Fibroblast of skin of scalp (primary cell): ENCODE data around the gene ITIH1. TPM values are rescaled to one million over a fixed set of nuclear protein-coding genes. Genes with fewer than 3 reads are reported as not detected.
A peak's percentile ranks its signal among the peaks of the same experiment; 100 is the strongest.
"Not testable (repeated sequence)": the region's sequence is repeated elsewhere in the genome, so short reads cannot be mapped to it uniquely, and the experiment has no call there.

Experiments used
- DNase-seq: peaks from one replicate; pipeline ENCODE4 v3.0.0-alpha.2; 2013
- polyA plus RNA-seq, 2 experiments: library from polyadenylated mRNA; unstranded; fragments of 120-200 nt; gene quantifications; one replicate each; pipeline ENCODE4 v1.2.1, GENCODE V29; 2013; ENCODE audit not compliant: insufficient read length in 2 of 2

The ITIH1 gene
- polyA plus RNA-seq (2013, experiment 1 of 2; ENCODE audit: insufficient read length), result not detected
- polyA plus RNA-seq (2013, experiment 2 of 2; ENCODE audit: insufficient read length), result 0.71 TPM

GRCh38 chr3:52777127-52777958, at the start of gene ITIH1:
Gene ITIH1, plus strand, starts transcription at chr3:52777599. Its CDS starts 17 bp downstream, at chr3:52777616.
- DNase-seq, result no peak

- DNase-seq, result not testable (repeated sequence)
These were observed 48.6 kb upstream of the ITIH1 start for GRCh38 chr3:52728753-52729152.

GRCh38 chr3:52730681-52731080, 46.7 kb upstream of the ITIH1 start:
- no peak for DNase-seq

- no peak for DNase-seq
These were observed 45.8 kb upstream of the ITIH1 start for GRCh38 chr3:52731590-52731989.

GRCh38 chr3:52733256-52733891, 44.0 kb upstream of the ITIH1 start:
- DNase-seq, result no peak

- no peak for DNase-seq
These were observed 37.7 kb upstream of the ITIH1 start for GRCh38 chr3:52739730-52740129.

- peak; percentile 31 for DNase-seq
These were observed 34.9 kb upstream of the ITIH1 start for GRCh38 chr3:52742418-52743041.

GRCh38 chr3:52743152-52743551, 34.2 kb upstream of the ITIH1 start:
- DNase-seq, result no peak

GRCh38 chr3:52743721-52744120, 33.7 kb upstream of the ITIH1 start:
- DNase-seq, result no peak

- no peak for DNase-seq
These were observed 25.2 kb upstream of the ITIH1 start for GRCh38 chr3:52752045-52752660.

- peak; percentile 8 for DNase-seq
These were observed 23.0 kb upstream of the ITIH1 start for GRCh38 chr3:52754373-52754772.

GRCh38 chr3:52756141-52756540, 21.3 kb upstream of the ITIH1 start:
- DNase-seq, result peak; percentile 62

- no peak for DNase-seq
These were observed 13.9 kb upstream of the ITIH1 start for GRCh38 chr3:52763466-52763865.

- no peak for DNase-seq
These were observed 7.5 kb upstream of the ITIH1 start for GRCh38 chr3:52769786-52770455.

- DNase-seq, result peak; percentile 91
These were observed 6.7 kb upstream of the ITIH1 start, which contains the start of gene NEK4 for GRCh38 chr3:52770496-52771333. Gene NEK4, minus strand, starts transcription at chr3:52770940. Its CDS starts 194 bp downstream, at chr3:52770746.

- DNase-seq, result no peak
These were observed 6.1 kb upstream of the ITIH1 start for GRCh38 chr3:52771334-52771681.

GRCh38 chr3:52771702-52772101, 5.7 kb upstream of the ITIH1 start:
- no peak for DNase-seq

GRCh38 chr3:52773361-52774065, 3.9 kb upstream of the ITIH1 start:
- DNase-seq, result no peak

- DNase-seq, result no peak
These were observed 3.2 kb upstream of the ITIH1 start for GRCh38 chr3:52774066-52774713.
